ENCODE results near the gene RNF220.

The RNF220 gene

DNA sequence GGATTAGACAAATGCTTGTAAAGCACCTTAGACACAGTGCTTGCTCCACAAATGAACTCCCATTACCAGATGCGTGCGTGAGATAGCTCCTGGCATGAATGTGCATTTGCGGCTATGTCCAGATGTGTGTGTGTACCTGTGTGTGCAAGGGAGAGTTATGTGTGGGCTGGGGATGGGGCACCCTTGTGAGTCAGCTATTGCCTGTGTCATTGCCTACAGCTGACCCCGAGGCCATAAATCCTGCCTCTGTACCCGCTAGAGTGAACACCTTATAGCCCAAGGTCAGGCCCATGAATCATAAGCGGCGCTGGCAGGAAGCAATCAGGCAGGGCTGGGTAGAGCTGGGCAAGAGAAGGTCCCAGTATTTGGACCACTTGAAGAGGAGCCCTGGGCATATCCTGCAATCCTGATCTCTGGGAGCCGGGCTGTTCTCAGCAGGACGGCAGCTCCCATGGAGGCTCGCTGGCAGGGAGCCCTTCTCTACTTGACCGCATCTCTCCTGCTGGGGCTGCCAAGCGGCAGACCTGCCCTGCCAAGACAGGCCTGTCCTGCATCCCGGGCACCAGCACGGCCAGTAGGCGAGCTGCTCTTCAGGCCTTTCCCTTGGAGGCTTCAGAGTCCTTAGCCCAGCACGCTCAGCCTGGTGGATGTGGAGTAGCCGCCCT lies 182.9 kb downstream of the RNF220 start:
- no peak for DNase-seq (ENCODE audit: low read depth)

DNA sequence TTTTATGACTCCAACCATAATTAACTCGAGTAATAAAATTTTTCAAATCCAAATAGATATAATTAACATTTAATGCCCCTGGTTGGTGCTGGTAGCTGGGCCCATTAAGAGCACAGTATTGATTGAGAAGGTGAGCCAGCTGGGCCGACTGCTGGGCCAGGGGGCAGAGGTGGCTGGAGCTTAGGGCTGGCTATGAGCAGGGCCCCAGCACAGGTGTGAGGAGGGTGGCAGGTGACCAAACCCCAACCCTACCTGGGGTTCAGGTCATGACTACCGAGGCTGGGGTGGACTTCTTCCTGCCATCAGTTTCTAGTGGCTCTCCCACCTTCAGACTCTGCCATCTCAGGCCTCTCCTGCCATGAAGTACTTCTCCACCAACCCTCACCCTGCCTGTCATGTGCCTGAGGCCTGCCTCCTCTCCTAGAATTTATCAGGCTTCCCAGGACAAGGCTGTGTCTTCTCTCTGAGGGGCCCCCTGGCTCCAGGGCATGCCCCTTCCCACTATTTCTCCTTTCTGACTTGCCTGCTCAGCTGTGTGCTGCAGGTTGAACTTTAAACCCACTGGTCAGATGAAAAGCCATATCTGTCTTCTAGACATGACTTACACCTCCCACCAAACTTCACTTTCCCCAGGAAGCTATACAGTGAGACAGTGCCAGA lies 183.6 kb downstream of the RNF220 start:
- no peak for DNase-seq (ENCODE audit: low read depth)

DNA sequence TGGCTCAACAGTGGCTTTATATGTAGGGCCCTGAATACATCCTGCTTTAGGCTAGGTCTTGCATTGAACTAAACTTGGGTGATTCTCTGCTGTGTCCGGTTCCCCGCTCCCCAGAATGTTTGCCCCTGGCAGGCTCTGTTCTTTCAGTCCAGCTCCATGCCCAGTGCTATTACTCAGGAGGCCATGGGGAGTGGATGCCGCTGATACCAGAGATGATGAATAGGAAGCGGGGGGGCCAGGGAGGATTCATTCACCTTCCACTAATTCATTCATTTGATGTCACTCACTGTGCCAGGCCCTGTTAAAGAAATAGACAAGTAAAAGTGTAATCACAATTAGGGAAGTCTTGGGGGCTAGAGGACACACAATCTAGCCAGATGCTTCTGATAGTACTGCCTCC lies 185.4 kb downstream of the RNF220 start:
- no peak for DNase-seq (ENCODE audit: low read depth)

DNA sequence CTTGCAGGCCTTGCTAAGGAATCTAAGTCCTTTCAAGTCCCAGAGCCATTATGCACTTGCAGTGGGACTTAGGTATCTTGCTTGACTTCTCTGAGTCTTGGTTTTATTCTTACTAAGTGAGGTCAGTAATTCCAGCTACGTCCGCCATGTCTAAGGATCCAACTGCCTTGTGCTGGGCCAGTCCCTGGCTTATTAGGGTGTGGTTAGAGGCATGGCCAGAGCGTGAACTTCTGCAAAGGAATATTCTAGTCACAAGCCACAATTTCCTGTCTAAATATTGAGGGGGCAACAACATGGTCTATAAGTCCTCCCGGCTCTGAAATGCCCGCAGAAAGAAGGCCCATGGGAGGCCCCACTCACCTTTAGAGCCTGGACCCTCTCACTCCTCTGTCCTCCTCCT lies 186.3 kb downstream of the RNF220 start:
- DNase-seq (ENCODE audit: low read depth), result no peak

DNA sequence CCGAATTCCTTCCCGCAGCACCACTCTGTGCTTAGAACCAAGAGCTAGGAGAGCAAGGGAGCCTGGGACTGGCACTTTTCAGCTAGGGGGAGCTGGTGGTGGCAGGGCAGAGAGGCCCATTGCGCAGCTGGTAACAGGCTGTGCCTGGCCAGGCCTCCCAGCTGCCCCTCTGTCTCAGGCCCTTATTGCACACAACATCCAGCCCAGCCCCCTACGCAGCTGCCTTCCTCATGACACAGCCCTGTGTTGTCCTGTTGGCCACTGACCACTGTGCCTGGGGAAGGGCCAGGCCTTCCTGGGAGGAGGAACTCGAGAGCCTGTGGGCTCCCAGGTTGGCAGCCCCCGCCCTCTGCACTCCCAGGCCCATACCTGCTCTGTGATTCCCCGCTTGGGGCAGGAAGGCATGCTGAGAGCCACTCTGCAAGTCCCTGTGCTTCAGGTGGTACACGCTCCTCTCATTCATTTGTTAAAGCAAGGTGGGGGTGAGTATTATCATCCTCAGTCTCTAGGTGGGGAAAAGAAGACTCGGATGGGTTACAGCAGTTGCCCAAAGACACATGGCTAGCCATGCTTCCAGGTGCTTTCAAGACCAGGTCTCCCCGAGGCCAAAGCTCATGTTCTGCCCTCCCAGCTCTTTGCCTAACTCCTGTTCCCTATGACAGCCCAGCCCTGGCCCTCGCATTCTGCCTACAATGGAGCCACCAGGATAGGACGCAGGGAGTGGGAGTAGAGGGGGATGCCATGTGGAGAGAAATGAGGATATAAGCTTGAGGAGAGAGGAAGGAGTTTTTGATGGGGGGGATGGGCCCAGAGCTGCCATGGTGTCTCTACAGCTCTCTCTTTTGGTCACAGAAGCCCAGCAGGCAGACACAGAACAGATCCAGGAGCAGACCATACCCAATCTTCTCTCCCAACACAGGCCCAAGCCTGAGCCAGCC lies 187.4 kb downstream of the RNF220 start:
- DNase-seq (ENCODE audit: low read depth), result no peak

DNA sequence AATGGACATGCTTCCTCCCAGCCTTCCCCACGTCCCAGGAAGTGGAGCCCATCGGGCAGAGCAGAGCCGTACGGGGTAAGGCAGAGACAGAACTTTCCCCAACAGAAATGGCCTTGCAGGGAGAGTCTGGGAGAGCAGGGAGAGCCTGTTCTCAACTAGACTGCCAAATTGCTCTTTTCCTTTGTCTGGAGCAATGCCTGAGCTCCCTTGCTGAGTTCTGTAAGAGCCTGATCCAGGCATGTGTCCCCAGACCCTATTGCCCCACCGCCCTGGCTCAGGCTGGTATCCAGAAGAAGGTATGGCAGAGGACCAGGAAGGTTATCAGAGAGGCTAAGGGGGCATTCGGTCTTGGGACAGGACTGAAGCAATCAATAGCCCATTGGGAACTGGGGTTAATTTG lies 189.3 kb downstream of the RNF220 start:
- DNase-seq (ENCODE audit: low read depth), result no peak

DNA sequence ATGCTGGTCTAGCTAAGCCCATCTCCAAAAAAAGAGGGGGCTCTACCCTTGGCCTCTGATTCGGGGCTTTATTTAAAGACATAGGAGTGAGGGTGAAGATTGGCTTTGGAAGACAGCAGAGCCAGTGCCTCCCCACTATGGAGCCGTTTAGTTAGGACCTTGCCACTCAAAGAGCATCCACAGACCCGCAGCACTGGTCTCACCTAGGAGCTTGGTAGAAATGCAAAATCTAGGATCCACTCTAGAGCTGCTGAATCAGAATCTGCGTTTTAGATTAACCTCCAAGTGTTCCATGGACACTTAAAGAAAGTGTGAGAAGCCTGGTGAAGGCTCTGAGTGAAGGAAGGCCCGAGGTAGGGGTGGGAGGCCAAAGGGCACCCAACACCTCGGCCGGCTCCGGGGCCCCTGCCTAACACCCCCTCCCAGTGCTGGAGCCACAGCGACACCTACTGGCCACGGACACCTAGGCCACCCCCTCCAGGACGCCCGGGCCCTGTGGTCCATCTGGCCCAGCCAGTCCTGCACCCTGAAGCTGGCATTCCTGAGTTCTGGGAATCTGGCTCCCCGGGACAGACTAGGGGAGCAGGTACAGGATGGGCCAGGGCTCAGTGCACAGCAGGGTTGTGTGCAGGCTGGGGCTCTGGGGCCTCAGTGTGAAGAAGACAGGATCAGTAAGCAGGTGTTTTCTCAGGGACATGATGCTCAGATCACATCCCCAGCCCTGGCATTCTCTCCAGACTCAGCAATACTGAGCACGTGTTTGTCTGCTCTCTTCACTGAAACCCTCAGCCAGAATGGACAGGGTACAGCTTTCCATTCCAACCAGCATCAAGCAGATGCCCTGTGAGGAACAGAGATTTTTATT lies 190.0 kb downstream of the RNF220 start:
- DNase-seq (ENCODE audit: low read depth), result peak; percentile 53

DNA sequence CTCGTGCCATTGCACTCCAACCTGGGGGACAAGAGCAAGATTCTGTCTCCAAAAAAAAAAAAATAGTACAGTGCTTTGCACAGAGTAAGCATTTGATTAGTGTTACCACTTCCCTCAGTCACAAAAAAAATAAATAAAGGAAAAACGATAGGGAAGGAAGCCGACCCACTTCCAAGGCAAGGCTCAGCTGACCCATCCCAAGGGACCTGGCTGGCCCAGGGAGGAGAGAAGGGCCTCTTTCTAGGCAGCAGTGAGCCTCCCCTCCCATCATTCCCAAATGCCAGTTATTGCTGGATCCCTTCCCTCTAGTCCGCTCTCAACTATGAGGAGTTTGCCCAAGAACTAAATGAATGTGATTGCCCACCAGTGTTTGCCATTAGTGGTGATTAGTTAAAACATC lies 191.5 kb downstream of the RNF220 start:
- no peak for DNase-seq (ENCODE audit: low read depth)

DNA sequence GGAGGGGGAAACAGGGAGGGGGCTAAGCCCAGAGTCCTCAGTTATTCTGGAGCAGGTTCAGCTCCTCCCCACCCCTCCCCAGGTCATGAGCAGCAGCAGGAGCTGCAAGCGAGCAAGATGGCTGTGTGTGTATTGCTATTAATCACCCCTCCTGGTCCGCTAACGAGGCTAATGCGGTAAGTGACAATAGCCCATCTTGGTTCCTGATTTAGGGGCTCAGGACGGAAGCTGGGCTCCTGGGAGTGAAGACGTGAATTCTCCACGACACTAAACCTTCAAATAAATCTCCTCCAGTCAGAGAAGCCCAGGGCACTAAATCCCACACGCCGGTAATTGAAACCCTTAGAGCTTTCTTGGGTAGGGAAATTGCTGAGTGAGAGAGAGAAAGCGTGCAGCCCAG lies 193.1 kb downstream of the RNF220 start:
- no peak for DNase-seq (ENCODE audit: low read depth)

DNA sequence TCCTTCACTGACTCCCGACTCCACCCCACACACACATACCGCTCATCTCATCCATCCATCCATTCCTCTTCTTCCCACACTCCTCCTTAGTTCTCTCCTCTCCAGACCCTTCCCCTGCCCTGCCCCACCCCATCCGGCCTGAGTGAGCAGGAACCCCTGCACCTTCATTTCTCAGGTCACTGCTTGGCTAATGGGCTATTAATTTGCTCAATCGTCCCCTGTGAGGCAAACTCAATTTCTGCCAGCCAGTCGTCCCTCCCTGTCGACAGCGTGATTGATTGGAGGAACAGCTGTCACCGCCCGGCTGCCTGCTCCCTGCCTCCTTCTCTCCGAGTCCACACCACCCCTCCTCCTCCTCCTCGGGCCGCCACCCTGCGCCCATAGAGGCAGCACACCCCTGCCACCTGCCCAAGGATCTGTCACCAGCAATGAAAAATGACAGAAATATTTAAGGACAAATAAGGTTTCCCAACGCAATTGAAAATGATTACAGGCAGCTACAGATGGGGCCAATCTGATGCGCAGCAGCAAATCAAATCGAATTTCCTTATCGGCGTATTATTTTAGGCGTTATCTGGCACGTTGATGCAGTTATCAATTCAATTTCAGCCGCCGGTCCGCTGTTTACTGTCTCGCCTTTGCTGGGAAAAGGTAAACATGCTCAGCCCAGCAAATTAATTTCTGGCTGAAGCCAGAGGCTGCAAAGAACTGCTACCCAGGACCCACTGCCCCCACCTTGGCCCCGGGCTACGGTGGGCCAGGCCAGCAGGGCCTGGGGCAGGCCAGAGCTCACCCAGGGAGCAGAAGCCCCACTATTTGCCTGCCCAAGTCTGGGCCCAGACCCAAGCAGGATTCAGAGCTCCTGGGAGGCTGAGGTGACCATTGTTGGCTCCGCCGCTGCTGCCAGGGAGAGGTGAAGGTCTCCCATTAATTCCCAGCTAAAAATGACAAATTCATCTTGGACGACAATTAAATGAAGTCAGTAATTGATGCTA lies 197.9 kb downstream of the RNF220 start:
- DNase-seq (ENCODE audit: low read depth), result no peak

DNA sequence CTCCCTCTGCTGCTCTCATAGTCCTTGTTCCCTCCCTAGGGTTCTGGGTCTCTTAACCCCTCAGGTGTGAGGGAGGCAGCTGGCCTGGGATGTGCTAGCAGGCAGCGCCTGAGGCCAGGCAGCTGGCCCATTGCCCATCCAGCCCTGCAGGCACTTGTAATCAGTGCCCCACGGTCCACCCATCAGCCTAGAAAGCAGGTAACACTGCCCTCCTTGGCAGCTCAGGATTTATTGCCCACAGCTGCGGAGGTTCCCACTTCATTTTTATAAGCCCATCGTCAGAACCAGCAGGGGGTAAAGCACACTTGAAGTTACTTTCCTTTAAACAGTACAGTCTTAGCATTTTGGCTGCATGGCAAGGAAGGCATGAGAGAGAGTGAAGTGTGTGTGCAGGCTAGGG lies 198.7 kb downstream of the RNF220 start:
- DNase-seq (ENCODE audit: low read depth), result no peak

DNA sequence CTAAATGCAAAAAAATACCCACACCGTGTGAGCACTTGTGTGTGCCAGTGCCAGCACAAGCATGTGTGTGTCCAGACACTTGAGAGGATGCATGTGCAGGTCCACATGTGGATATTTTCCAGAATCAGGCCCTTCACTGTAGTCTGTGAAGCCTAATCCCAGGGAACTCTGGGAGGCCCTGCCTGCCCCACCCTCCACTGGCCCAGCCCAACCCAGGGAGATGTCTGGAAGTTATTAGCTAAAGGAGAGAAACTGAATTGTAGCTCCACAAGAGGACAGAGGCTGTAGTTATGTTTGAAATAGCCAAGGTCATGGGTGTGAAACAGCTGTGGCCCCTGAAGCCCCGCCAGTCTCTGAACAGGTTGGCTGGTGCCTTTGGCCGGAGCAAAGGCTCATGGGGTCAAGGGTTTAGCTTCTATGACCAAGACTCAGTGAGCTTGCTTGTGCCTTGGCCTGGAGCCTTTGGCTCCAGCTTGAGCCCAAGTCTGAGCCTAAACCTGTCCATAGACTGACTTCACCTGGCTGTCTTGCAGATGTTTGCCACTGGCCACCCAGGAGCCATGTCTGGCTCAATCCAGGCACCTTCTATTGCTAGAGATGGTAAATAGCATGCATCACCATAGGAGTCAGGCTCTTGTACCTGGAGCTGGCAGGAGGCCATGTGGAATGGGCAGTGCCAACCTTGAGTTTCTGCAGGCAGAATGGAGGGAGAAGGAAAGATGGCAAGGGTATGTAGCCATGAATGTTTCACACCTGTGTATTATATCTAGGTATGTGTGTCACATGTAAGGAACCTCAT lies 199.3 kb downstream of the RNF220 start:
- no peak for DNase-seq (ENCODE audit: low read depth)

DNA sequence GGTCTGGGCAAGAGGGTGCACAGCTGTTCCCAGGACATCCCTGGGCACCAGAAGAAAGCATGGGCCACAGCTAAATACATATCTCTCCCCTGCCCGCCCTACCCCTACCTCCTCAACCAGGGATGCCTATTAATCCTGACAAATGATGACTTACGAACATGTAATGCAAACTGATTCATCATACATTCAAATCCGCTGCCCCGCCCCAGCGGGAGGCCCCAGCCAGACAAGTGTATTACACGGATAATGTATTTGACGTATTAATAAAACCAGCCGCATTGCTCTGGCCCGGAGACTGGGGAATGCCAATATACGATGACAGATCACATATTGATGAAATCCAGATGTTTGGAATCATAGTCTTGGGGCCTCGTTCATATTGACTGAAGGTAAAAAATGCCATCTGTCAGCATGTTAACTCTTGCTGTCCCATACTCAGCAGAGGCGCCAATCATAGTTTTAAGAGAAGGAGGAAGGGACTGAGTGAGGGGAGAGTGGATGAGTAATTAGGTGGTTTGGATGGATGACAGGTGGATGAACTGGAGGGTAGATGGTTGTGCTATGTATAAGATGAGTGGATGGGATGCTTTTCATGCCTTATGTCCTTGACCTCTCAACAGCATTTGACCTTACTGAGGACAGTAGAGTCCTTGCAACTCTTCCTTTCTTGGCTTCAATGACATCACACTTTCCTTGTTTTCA lies 201.0 kb downstream of the RNF220 start:
- no peak for DNase-seq (ENCODE audit: low read depth)

DNA sequence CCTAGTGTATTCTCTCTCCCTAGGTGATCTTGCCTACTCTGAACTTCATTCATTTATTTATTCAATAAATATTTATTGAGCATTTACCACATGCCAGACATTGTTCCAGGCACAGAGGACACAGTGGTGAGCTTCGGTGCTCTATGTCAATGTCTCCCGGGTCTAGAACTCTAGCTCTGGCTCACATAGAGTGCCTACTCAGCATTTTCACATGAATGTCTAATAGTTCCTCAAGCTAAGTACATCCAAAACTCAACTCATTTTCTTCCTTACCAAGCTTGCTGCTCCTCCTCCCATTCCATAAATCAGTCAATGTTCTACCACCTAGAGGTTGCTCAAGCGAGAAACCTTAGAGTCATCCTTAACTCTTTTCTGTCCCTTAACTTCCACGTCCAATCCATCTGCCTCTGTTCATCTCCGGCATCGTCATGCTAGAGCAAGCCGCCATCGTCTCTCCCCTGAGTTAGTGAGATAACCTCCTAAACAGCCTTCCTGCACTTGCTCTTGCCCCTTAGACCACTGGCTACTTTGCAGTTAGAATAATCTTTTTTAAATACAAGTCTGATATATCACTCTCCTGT lies 201.7 kb downstream of the RNF220 start:
- no peak for DNase-seq (ENCODE audit: low read depth)

DNA sequence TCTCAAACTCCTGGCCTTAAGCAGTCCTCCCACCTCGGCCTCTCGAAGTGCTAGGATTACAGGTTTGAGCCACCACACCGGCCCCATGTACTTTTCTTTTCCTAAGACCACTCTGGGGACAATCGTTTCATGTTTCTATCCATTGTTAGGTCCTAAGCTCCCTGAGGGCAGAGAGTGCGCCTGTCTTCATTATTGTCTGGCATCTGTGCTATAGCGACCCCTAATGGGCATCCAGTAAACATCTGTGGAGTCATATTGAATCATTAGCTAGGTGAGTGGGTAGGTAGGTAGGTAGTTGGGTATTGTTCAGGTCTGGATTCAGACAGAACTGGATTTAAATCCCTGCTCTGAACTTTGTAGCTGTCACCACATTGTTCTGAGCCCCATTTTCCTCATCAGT lies 203.1 kb downstream of the RNF220 start:
- DNase-seq (ENCODE audit: low read depth), result no peak

DNA sequence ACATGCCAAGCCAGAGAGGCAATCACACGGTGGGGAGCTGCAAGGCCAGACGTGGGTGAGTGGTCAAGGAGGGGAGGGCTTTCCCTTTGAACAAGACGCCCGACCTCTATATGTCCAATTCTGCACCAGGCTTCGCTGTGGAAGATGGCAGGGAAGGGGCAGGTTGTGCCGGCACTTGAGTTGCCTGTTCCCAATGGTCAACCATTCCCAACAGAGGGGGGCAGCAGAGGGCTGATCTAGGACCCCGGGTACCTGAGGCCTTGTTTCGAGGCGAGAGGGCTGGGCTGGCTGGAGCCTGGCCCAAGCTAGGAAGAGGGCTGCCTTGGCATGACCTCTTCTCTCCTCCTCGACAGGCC lies 204.3 kb downstream of the RNF220 start:
- DNase-seq (ENCODE audit: low read depth), result peak; percentile 7

DNA sequence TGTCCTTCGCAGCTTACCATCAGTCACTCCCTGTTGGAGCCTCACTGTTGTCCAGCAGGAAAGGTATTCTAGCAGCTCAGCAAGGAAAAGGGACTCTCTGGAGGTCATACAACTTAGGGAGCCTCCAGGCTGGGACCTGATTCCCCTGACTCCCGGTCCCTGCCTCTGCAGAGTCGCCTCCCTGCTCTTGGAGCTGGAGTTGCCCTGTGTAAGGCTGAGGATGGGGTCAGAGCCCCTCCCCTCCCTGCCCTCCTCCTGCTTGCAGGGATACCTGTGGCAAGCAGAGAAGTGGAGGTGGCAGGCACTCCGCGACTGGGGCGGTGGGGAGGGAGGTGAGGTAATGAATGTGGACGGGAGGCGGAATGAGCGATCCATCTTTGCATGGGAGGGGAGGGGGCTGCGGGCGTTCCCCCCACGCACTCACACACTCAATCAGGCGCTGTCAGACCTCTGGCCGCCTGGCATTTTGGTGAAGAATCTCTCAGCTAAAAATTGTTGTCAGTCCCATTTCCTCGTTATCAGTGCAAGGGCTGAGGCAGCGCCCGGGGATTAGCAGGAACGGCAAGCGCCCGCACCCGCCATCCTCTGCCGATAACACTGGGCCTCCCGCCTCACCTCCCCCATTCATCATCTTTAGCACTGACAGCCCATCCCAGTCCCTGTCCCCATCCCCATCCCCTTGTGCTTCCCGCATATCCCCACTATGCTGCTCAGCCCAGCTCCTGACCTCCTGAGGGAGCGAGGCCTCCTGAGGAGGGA lies 204.9 kb downstream of the RNF220 start:
- no peak for DNase-seq (ENCODE audit: low read depth)

DNA sequence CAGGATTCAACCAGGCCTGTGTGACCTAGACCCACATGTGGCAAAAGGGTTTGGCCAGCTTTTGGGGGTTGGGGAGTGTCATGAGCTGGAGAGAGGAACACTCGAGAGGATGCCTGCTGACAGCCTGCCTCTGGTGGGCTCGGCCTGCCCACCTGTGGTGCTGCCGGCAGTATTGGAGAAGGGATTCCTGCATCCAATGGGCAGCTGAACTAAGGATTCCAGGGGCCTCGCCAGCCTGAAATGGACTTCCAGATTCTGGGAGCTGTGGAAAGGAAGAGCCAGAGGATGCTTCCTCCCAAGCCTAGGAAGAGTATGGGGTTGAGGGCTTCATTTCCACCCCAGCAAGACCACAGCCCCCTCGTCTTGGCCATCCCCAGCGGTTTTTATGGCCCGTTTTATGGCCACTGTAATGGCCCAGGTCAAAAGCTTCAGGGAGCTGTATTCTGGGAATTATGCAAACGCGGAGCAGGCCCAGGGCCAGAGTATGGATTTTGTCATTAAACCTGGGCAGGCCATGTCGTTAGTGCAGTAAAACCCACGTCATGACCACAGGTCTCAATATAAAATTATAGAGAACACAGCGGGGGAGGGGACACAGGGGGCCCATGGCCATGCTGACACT lies 205.6 kb downstream of the RNF220 start:
- DNase-seq (ENCODE audit: low read depth), result no peak

Measured in stimulated activated CD4-positive, alpha-beta T cell treated with anti-CD3 and anti-CD28 coated beads, Interleukin-2, amount 100 ng/mL, for 4 hours (primary cell).